Stimulated activated naive CD8-positive, alpha-beta T cell treated with anti-CD3 and anti-CD28 coated beads, Interleukin-15, amount 100 ng/mL, for 72 hours (primary cell): ENCODE data around the gene LVRN.
"Not testable (repeated sequence)": the region's sequence is repeated elsewhere in the genome, so short reads cannot be mapped to it uniquely, and the experiment has no call there.

Experiments
- ATAC-seq: fragments of 150-1000 bp; cut with Tn5 transposase; 2 replicates; pipeline ENCODE4 v1.10.0; 2021; ENCODE audit warnings: mild to moderate bottlenecking, moderate library complexity
- DNase-seq, 2 donors: peaks; one replicate each; pipeline ENCODE4 v3.0.0; 2021 to 2022
- H3K27ac Mint-ChIP-seq, 2 donors: one replicate each; pipeline ENCODE4 v1.8.0; 2022; ENCODE audit warnings: mild to moderate bottlenecking in 2 of 2, mixed read lengths in 2 of 2, moderate library complexity in 2 of 2
- H3K27me3 Mint-ChIP-seq: one replicate; pipeline ENCODE4 v1.8.0; 2022; ENCODE audit warnings: mixed read lengths
- H3K4me1 Mint-ChIP-seq: one replicate; pipeline ENCODE4 v1.8.0; 2022; ENCODE audit warnings: mild to moderate bottlenecking, mixed read lengths
- H3K4me3 Mint-ChIP-seq, 2 donors: one replicate each; pipeline ENCODE4 v1.8.0; 2022; ENCODE audit warnings: mild to moderate bottlenecking in 2 of 2, mixed read lengths in 2 of 2, moderate library complexity in 1 of 2
- H3K9me3 Mint-ChIP-seq, 2 donors: one replicate each; pipeline ENCODE4 v1.8.0; 2022; ENCODE audit warnings: mixed read lengths in 2 of 2

LVRN gene, protein sequence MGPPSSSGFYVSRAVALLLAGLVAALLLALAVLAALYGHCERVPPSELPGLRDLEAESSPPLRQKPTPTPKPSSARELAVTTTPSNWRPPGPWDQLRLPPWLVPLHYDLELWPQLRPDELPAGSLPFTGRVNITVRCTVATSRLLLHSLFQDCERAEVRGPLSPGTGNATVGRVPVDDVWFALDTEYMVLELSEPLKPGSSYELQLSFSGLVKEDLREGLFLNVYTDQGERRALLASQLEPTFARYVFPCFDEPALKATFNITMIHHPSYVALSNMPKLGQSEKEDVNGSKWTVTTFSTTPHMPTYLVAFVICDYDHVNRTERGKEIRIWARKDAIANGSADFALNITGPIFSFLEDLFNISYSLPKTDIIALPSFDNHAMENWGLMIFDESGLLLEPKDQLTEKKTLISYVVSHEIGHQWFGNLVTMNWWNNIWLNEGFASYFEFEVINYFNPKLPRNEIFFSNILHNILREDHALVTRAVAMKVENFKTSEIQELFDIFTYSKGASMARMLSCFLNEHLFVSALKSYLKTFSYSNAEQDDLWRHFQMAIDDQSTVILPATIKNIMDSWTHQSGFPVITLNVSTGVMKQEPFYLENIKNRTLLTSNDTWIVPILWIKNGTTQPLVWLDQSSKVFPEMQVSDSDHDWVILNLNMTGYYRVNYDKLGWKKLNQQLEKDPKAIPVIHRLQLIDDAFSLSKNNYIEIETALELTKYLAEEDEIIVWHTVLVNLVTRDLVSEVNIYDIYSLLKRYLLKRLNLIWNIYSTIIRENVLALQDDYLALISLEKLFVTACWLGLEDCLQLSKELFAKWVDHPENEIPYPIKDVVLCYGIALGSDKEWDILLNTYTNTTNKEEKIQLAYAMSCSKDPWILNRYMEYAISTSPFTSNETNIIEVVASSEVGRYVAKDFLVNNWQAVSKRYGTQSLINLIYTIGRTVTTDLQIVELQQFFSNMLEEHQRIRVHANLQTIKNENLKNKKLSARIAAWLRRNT

DNA sequence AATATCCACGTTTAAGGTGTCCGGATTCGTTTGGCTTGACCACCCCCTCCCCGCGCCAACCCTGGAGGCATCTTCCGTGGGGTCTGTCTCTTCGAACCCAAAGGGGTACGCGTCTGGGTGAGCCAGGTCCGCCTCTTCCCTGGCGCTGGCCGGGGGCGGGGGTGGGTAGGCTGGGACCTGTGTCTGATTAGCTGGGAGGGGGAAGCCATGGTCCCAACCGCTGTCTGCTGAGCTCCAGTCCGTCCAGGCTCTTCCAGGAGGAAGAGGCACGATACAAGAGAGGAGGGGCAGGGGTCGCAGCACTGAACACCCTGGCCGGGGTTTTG, at the start of gene LVRN:
Gene LVRN, plus strand, starts transcription at position 237 of the 326 bp plus-strand sequence. CDS start 143 bp downstream, outside the sequence.
- peak within 1 kb of the TSS; percentile 46 to 60 for H3K4me3 Mint-ChIP-seq
- no peaks in the 10 kb centered on the region for H3K9me3 Mint-ChIP-seq
- H3K27me3 Mint-ChIP-seq, result peaks cover 59% of the 10 kb centered on the region
- ATAC-seq, result no peak
- peaks cover 13% of the 10 kb centered on the region for H3K4me1 Mint-ChIP-seq
- DNase-seq, result no peak
- no peak within 1 kb of the TSS for H3K27ac Mint-ChIP-seq

DNA sequence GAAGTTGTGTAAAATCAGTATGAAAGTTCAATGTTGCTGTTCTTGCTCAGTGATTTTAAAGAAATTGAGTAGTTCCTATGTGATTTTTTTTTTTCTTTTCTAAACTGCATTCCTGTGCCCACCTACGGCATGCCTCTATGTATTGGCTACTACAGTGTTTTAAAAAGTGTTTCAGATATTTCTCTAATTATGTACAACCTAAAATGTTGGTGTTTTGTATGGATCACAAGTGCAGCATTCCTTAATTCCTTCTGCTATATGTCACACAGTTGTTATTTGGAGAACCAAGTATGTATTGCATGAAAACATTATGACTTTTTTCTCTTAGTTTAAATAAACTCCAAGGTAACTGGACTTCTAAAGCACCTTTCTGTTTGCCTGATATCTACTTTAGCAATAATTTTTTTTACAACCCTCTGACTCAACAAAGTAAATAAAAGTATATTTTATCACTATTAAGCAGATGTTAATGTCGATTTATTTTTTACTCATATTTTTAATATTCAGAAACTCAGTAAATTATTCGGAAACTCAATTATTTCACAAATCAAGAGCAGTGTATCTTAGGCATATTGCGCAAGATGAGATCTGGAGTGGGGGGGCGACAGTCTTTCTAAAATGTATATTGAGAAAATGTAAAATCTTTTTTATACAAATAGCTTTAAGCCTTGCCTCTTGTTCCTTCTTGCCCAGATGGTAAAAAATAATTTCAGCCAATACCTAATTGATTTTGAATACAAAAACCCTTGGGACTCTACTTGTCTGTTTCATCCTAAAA, 48.5 kb upstream of the LVRN start:
- not testable (repeated sequence) for DNase-seq, H3K9me3 Mint-ChIP-seq, H3K27ac Mint-ChIP-seq, H3K27me3 Mint-ChIP-seq, ATAC-seq, H3K4me3 Mint-ChIP-seq, H3K4me1 Mint-ChIP-seq

DNA sequence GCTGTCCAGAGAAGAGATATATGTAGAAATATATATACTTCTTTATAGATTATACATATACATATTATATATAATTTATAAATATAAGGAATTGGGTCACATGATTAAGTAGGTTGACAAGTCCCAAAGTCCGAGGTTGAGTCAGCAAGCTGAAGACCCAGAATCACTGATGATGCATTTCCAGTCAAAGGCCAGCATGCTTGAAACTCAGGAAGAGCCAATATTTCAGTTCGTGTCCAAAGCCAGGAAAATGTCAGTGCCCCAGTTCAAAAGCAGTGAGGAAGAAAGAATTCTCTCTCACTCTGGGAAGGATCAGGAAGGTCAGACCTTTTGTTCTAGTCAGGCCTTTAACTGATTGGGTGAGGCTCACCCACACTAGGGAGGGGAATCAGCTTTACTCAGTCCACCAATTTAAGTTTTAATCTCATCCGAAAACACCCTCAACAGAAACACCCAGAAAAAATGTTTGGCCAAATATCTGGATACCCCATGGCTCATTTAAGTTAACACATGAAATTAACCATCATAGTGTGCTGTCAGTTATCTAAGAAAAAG, 42.0 kb upstream of the LVRN start:
- H3K4me1 Mint-ChIP-seq, result no peaks in the 10 kb centered on the region
- H3K27ac Mint-ChIP-seq, result no peak overlapping the region
- H3K27me3 Mint-ChIP-seq, result no peaks in the 10 kb centered on the region
- DNase-seq (no peak), ATAC-seq (no peak)
- no peaks in the 10 kb centered on the region for H3K9me3 Mint-ChIP-seq
- no peak overlapping the region for H3K4me3 Mint-ChIP-seq

DNA sequence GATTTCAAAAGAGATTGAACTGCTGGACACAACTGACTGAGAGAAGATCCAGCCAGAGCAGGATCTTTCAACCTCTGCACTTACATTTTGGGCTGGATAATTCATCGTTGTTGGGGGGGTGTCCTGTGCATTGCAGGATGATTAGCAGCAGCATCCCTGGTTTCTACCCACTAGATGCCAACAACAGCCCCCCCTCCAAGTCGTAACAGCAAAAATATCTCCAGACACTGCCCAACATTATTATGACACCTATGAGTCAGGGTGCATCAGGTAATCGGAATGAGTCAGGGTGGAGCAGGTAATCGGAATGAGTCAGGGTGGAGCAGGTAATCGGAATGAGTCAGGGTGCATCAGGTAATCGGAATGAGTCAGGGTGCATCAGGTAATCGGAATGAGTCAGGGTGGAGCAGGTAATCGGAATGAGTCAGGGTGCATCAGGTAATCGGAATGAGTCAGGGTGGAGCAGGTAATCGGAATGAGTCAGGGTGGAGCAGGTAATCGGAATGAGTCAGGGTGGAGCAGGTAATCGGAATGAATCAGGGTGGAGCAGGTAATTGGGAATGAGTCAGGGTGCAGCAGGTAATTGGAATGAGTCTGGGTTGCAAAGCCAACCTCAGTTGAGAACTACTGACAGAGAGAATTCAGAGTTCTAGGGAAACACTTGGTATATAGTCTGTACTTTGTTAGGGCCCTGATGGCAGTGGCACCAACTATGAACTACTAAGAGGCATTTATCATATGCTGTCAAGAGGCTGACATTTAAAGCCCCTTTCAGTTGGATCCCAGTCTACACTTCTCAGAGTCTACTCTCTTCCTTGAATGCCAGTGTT, 33.5 kb upstream of the LVRN start:
- H3K4me3 Mint-ChIP-seq, H3K27me3 Mint-ChIP-seq, H3K27ac Mint-ChIP-seq, H3K9me3 Mint-ChIP-seq, H3K4me1 Mint-ChIP-seq, ATAC-seq, DNase-seq: not testable (repeated sequence)

DNA sequence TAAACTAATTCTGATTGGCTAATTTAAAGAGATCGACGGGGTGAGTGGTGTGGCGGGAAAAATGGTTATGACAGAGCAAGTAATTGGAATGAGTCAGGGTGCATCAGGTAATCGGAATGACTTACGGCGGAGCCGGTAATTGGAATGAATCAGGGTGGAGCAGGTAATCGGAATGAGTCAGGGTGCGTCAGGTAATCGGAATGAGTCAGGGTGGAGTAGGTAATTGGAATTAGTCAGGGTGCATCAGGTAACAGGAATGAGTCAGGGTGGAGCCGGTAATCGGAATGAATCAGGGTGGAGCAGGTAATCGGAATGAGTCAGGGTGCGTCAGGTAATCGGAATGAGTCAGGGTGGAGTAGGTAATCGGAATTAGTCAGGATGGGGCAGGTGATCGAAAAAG, 32.1 kb upstream of the LVRN start:
- not testable (repeated sequence) for DNase-seq, H3K9me3 Mint-ChIP-seq, H3K4me1 Mint-ChIP-seq, H3K4me3 Mint-ChIP-seq, H3K27me3 Mint-ChIP-seq, H3K27ac Mint-ChIP-seq, ATAC-seq

DNA sequence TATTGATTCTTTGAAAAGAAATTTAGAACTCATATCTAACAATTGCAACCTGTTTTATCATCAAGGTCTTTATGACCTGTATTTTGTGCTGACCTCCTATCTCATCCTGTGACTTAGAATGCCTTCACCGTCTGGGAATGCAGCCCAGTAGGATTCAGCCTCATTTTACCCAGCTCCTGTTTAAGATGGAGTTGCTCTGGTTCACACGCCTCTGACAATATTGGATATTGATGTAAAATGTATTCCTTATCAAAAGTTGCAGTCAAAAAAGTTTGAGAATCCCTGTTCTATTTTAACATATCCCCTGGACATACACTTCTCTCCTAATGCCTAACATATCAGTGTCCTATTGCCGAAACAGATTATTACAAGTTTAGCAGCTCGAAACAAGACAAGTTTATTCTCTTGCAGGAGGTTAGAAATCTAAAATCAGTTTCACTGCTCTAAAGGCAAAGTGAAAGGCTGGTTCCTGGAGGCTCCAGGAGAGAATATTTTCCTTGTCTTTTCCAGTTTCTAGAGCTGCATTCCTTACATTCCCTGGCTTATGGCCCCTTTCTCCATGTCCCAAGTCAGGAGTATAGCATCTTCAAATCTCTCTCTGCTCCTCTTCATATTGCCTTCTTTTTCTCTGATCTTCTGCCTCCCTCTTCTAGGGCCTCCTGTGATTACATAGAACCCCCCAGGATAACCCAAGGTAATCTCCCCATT, 31.5 kb upstream of the LVRN start:
- H3K4me3 Mint-ChIP-seq, result no peak overlapping the region
- H3K27ac Mint-ChIP-seq, result no peak overlapping the region
- DNase-seq, result no peak
- no peaks in the 10 kb centered on the region for H3K9me3 Mint-ChIP-seq
- no peaks in the 10 kb centered on the region for H3K4me1 Mint-ChIP-seq
- H3K27me3 Mint-ChIP-seq, result no peaks in the 10 kb centered on the region
- no peak for ATAC-seq

DNA sequence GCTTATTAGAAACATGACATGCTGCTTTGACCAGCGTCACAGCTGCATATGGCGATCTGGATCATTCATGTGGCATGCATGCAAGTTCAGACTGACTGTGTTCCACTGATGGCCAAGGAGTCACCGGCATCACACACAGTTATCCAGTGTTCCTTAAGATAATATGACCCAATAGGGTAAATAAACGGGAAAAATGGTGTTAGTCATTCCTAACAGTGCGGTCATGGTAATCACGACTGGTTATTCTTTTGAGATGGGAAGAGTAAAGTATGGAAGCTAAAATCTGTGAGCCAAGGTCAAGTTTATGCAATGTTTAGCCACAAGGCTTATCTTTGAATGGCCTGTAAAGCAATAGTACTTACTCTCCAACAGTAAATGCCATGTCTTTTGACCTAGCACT, 29.3 kb upstream of the LVRN start:
- Mint-ChIP-seq H3K27me3 (no peaks in the 10 kb centered on the region), H3K9me3 (no peaks in the 10 kb centered on the region), H3K4me1 (no peaks in the 10 kb centered on the region), H3K4me3 (no peak overlapping the region), H3K27ac (no peak overlapping the region)
- ATAC-seq (no peak), DNase-seq (no peak)

DNA sequence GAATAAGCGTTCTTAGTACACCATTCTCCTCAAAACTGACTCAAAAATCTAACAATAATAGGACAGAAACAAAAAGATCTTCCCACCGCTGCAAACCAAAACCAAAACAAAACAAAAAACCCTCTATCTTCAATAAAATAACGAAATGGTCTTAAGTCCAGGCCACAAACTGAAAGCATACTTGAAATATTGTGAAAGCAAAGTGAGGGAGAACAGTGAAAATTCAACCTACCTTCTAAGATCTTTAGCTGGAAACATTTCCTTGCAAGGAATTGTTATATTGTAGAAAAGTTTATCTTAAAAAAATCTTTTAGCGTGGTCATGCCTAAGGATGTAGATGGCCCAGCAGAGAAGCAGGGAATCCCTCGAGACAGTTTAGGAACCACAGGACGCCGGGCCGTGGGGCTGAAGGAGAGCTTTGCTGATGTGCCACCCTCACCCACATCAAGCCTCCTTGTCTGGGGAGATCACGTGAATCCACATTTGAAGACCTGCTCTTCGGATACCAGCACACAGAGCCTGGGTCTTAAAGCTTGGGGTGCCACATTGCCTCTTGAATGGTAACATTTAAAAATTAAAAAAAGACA, 27.8 kb upstream of the LVRN start:
- Mint-ChIP-seq H3K27ac (no peak overlapping the region), H3K27me3 (no peaks in the 10 kb centered on the region), H3K4me3 (no peak overlapping the region), H3K9me3 (no peaks in the 10 kb centered on the region), H3K4me1 (no peaks in the 10 kb centered on the region)
- no peak for DNase-seq
- no peak for ATAC-seq

DNA sequence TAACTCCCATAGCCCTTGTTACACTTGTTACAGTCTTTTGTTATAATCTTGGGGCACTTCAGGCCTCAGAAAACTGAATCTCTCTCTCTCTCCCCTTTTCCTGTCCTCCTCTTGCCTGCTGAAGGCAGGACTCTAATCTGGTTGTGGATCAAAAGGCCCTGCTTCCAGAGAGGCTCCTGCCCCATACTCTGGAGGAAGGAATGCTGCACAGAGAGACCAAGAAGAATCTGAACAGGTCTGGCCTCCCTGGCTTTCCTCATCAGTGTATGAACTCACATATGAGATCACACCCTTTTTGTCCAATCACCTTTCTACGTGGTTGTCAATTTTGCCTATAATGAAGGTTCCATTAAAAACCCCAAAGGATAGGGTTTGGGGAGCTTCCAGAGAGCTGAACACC, 26.2 kb upstream of the LVRN start:
- Mint-ChIP-seq H3K9me3 (no peaks in the 10 kb centered on the region), H3K27me3 (no peaks in the 10 kb centered on the region), H3K4me3 (no peak overlapping the region), H3K4me1 (no peaks in the 10 kb centered on the region), H3K27ac (no peak overlapping the region)
- no peak for DNase-seq
- ATAC-seq, result no peak

DNA sequence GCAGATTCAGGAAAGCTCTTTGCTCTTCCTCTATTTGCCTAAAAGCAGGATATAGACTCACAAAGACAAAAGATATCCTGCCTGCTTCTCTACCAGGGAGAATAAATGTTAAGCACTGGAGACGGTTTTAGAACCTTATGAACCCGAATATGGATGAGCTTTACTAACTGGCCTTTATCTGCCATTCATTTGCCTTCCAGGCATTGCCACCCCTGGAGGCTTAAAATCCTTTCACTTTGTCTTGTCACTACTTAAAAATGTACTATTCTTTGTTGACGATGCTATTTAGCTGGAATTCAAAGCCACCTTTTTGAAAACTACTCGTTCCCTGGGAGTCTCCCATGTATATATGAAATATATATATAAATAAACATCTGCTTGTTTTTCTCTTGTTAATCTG, 23.2 kb upstream of the LVRN start:
- DNase-seq, result no peak
- H3K4me3 Mint-ChIP-seq, result no peak overlapping the region
- H3K9me3 Mint-ChIP-seq, result no peaks in the 10 kb centered on the region
- H3K27ac Mint-ChIP-seq, result no peak overlapping the region
- H3K4me1 Mint-ChIP-seq, result no peaks in the 10 kb centered on the region
- ATAC-seq, result no peak
- H3K27me3 Mint-ChIP-seq, result peaks cover 5% of the 10 kb centered on the region

DNA sequence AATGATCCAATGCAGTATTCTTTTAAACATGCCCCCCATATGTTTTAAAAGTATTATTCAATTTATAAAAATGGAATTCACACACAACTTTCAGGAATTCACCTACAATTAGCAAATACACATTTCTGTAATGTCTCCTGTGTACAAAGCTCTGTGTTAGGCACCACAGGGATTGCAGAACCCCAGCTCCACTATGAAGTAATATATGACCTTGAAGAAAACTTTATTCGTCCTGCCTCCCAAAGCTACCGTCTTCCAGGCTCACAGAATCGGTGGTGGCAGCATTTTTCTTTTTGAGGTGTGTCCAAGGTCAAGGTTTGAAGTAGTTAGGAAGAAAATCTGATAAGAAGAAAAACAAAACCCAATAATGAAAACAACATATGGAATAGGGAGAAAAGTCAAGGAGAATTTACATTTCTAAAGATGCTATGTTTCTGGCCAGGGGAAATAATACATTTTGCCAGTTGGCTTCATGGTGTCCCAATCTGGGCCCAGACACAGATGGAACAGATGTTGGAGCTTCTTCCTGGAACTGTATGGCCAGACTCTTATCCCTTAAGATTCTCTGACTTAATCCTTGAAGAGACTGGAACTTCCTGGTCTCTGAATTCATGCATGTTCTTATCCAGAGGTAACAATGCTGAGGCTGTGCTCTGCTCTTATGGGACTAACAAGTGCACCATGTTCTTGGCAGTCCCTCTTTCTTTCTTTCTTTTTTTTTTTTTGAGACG, 22.0 kb upstream of the LVRN start:
- H3K27me3 Mint-ChIP-seq, result peaks cover 5% of the 10 kb centered on the region
- no peaks in the 10 kb centered on the region for H3K9me3 Mint-ChIP-seq
- H3K4me1 Mint-ChIP-seq, result no peaks in the 10 kb centered on the region
- no peak for DNase-seq
- H3K27ac Mint-ChIP-seq, result no peak overlapping the region
- ATAC-seq, result no peak
- H3K4me3 Mint-ChIP-seq, result no peak overlapping the region

DNA sequence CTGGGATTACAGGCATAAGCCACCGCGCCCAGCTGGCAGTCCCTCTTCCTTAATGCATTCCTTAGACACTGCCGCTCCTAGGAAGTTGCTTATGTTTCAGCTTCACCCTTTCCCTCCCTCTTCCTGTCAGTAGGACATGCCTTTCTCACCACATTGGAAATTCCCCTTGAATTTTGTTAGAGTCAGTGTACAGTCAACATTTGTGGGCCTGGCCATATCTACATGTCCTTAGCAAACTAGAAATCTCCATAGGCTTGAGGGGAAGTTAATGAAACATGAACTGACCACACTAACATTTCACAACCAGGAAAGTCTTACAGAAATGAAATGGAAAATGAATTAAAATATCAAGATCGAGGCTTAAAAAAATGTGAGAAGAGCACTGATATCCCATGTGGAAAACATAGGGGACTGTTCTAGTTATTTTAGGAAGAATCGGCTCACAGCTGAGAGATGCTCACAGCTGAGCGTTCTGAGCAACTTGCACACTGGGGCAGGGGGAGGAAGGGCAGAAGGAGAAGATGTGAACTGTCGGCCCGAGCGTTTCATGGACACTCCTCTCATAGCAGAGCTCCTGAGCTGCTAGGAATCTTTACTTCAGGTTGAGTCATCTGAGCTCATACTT, 21.1 kb upstream of the LVRN start:
- Mint-ChIP-seq H3K4me1 (no peaks in the 10 kb centered on the region), H3K27ac (no peak overlapping the region), H3K4me3 (no peak overlapping the region), H3K27me3 (peaks cover 5% of the 10 kb centered on the region), H3K9me3 (no peaks in the 10 kb centered on the region)
- ATAC-seq (no peak), DNase-seq (no peak)

DNA sequence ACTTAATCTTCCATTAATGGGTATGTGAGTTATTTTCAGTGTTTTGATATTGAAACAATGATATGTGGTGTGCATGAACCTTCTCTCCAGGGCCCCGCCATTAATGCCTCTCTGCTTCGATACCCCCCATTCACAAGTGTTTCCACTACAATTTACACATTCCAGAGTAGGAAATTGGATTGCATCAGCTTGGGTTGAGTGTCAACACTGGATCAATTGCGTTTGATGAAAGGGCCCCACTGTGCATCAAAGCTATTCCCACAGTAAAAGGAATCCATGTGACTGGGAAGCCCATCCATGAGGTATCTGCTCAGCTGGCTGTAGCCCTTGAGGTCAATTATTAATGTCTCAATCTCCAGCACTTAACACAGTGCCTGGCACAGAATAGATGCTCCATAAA, 17.8 kb upstream of the LVRN start:
- DNase-seq, result no peak
- Mint-ChIP-seq H3K27ac (no peak overlapping the region), H3K4me3 (no peak overlapping the region), H3K9me3 (no peaks in the 10 kb centered on the region), H3K27me3 (peaks cover 5% of the 10 kb centered on the region), H3K4me1 (no peaks in the 10 kb centered on the region)
- ATAC-seq, result no peak
